ENCODE results near the gene PLTP.

Gene PLTP

DNA sequence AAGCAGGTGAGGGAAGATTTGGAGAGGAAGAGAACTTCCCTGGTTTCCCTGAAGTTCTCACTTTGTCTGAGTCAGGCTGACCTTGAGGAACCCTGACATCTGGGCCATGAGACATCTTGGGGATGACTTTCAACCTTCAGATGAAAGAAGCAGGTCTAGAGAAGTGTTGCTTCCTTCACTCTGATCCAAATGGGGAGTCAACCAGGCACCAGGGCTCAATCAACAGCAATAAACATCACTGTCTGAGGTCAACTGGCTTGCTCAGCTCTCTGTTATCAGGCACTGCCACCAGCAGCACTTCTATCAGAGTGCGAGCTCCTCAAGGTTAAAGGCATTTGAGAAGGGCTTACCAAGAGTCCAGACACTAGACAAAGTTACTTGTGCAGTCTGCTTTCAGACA, 61.0 kb downstream of the PLTP start:
- FAIRE-seq (no peak), DNase-seq (ENCODE audit: insufficient read length, low spot score) (no peak)

DNA sequence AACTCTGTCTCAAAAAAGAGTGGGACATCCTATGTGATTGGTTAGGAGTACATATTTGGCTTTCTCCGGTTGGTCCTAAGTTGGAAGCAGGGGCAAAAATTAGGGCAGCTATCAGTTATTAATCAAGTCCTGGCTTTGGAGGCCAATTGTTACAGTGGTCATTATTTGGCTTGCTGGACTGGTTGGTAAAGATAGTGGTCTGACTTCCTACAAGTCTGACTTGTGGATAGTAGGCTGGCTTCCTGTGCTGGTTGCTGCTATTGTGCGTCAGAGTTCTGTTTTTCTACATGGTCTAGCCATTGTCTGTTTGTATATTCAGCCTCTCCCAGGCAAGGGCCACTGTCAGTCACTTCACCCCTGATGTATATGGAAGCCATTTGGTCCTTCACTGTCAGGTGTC, 61.7 kb downstream of the PLTP start:
- DNase-seq (ENCODE audit: insufficient read length, low spot score) (no peak), FAIRE-seq (no peak)

DNA sequence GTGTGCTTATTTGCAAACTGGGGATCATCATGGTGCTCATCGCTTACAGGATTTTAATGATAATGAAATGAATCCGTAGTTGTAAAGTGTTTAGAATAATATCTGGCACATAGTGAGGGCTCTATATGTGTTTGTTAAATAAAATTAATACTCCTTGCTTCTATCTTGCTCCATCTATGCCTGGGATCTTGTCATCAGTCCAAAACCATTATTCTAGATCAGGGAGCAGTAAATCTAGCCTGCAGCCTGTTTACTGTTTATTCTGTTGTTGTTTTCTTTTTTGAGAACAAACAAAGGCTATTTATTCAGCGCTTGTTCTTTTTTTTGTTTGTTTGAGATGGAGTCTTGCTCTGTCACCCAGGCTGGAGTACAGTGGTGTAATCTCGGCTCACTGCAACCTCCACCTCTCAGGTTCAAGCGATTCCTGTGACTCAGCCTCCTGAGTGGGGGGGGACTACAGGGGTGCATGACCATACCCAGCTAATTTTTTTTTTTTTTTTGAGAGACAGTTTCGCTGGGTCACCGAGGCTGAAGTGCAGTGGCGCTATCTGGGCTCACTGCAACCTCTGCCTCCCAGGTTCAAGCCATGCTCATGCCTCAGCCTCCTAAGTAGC, 62.9 kb downstream of the PLTP start:
- FAIRE-seq: no peak
- DNase-seq (ENCODE audit: insufficient read length, low spot score): no peak
